Inflammatory macrophage (primary cell): Measurements from ENCODE around the gene AREG.
"Not testable (repeated sequence)": the region's sequence is repeated elsewhere in the genome, so short reads cannot be mapped to it uniquely, and the experiment has no call there.

ENCODE experiments used
- DNase-seq, 2 donors: peaks; one replicate each; pipeline ENCODE4 v3.0.0-alpha.2; 2020 to 2022
- total RNA-seq, 18 experiments: gene quantifications; one replicate each; lab custom pipeline; 2026; ENCODE audit warnings: mixed read lengths in 6 of 18, inconsistent platforms in 2 of 18; lab: John Stamatoyannopoulos, UW

AREG gene, protein sequence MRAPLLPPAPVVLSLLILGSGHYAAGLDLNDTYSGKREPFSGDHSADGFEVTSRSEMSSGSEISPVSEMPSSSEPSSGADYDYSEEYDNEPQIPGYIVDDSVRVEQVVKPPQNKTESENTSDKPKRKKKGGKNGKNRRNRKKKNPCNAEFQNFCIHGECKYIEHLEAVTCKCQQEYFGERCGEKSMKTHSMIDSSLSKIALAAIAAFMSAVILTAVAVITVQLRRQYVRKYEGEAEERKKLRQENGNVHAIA
- total RNA-seq: 0.08 to 2.6 (median 0.34) reads per million in 18 experiments

- DNase-seq: peak; percentile 72 to 86
These were observed at the start of gene AREG for GRCh38 chr4:74444891-74445642. TSS of gene AREG (plus strand) at chr4:74445136. CDS start at chr4:74445346, 210 bp downstream.

GRCh38 chr4:74395633-74396032 lies 49.3 kb upstream of the AREG start:
- DNase-seq: no peak

- peak; percentile 1 to 56 for DNase-seq
These were observed 47.0 kb upstream of the AREG start for GRCh38 chr4:74397748-74398426.

DNA sequence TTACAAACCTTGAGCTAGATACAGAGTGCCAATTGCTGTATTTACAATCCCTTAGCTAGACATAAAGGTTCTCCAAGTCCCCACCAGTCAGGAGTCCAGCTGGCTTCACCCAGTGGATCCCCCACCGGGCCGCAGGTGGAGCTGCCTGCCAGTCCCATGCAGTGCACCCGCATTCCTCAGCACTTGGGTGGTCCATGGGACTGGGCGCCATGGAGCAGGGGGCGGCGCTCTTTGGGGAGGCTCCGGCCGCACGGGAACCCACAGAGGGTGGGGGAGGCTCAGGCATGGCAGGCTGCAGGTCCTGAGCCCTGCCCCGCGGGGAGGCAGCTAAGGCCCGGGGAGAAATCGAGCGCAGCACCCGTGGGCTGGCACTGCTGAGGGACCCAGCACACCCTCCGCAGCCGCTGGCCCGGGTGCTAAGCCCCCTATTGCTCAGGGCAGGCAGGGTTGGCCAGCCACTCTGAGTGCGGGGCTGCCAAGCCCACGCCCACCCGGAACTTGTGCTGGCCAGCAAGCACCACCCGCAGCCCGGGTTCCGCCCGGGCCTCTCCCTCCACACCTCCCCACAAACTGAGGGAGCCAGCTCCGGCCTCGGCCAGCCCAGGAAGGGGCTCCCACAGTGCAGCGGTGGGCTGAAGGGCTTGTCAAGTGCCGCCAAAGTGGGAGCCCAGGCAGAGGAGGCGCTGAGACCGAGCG lies 45.9 kb upstream of the AREG start:
- DNase-seq: not testable (repeated sequence)

DNA sequence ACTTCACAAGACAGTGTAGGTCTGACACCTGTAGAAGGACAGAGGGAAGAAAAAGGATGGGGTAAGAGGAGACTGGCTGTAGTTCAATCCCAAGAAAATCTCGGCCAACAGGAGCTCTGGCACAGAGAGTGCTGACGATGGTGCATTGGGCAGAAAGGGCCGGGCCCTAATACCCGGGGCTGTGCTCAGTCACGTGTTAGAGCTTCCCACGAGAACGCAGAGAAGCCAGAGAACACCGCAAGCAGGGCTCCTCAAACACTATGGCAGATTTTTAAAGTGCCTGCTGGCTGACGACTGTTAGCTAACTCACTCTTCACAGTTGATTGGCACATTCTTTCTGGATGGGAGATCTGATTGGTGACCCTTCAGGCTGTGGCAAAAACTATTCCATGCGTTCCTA lies 44.5 kb upstream of the AREG start:
- no peak for DNase-seq

DNA sequence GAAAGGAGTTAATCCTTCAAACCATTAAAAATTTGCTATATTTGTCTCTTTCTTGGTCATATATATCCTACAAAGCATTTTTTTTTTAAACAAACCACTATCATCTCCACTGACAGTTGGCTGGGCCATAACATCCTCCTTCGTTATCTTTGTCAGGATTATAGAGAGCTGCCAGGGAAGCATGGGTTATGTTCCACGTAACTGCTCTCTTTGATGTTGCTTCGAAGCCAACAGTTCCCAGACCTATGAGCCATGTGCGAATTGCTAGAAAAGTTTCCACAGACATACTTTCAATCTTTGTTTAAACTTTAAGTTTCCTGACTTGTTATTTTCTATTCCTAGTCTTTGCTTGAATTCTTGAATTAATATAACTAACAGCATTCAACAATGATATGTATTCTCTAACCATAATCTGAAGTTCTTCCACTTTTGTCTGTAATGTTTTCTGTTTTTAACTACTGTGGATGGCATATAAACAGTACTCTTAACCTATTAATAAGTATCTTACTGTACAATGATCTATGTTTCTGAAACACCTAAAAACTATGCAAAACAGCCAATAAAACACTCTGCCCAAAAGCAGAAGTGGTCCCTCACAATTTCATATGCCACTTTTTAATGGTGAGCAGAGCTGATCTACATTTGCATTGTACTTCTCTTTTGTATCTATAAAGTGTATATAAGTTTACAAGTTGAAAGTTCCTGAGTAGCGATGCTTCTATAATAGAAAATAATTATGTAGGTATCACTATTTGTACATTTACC lies 42.1 kb upstream of the AREG start:
- DNase-seq: no peak

DNA sequence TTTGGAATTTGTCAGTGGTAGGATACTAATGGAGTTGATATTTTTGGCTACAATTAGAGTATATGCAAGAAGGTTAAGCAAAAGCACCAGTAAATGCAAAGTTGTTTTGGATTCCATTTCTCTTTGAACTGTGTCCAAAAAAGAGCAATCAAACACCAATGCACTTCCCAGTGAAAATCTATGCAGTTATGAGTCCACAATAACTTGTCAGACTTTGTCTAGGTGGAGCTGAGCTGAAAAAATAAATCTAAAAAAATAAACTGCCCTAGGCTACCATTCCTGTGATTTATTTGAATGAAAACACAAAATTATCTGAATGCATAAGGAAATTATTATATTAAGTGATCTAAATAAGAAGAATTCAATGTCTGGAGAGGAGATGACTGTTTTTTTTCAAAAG lies 37.0 kb upstream of the AREG start:
- DNase-seq: no peak

- no peak for DNase-seq
These were observed 36.3 kb upstream of the AREG start for GRCh38 chr4:74408639-74409038.

- DNase-seq: no peak
These were observed 34.7 kb upstream of the AREG start for GRCh38 chr4:74410272-74410671.

- no peak for DNase-seq
These were observed 32.7 kb upstream of the AREG start for GRCh38 chr4:74412225-74412624.

GRCh38 chr4:74413265-74413664 lies 31.7 kb upstream of the AREG start:
- DNase-seq: no peak

- DNase-seq: peak in 1 of 2 donors; percentile 4
These were observed 30.7 kb upstream of the AREG start for GRCh38 chr4:74414149-74414809.

DNA sequence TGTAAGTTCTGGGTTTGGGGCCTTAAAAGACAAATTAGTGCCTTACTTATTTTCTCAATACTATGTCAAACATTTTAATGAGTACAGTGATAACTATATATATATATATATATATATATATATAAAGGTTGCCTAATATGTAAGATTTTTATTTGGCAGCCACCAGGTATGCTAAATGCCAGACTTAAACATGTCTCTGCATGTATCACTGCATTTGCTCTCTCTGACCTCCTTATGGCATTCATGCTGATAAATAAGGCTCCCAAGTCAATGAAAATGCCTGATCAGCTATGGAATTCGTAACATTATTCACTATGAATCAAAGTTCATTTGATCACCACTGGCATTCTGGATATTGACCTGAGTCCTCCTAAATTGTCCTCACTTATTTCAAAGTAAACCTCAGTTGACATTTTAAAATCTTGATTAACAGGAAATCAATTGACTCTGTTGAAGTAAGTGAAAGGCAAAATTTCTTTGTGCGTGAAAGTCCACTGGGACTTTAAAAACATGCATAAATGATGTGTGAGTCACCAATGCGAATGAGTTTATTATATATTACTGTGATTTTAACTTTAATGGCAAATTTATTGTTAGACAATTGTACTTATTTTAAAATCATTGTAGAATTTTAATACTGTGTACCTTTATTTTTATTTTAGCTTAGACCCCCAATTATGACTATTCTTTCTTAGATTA lies 29.2 kb upstream of the AREG start:
- DNase-seq: no peak

DNA sequence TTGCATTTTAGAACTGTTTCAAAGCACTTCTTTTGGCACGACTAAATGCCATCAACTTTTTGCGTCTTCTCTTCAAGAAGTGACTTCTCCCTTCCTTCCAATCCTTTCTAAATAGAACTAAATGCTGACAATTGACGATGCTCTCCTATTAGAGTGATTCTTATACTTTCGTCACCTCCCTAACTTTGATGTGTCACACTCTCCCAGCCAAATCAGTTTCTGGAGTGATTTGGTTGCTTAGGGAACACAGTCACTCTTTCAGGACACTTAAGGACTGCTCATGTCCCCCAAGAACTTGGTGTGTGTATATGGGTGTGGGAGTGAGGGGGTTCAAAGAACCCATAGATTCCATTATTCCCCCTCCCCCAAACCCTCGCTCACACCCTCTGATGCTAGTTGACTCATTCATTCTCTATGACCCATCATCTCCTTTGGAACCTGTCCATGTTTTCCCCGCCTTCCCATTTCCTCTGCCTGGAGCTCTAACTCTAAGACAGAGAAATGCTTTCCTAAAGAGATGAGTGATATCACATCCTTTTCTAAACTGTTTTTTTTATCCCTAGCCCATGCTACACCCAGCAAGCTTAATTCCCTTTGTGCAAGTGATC lies 26.8 kb upstream of the AREG start:
- no peak for DNase-seq

DNA sequence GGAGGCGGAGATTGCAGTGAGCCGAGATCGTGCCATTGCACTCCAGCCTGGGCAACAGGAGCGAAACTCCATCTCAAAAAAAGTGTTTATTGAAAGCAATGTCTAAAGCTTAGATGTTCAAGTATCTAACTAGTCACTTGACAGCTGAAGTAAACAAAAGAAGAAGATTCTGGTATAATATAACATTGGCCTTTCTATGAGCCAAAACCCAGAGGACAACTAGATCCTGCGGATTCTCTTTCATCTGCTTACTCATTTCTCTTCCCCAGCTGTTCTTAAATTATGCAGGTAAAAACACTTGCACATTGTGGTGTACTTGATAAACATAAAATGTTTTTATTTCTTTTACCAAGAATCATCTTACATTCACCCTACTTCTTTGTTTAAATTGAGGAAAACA lies 24.1 kb upstream of the AREG start:
- DNase-seq: no peak

GRCh38 chr4:74423104-74423503 lies 21.8 kb upstream of the AREG start:
- peak; percentile 26 to 37 for DNase-seq

DNA sequence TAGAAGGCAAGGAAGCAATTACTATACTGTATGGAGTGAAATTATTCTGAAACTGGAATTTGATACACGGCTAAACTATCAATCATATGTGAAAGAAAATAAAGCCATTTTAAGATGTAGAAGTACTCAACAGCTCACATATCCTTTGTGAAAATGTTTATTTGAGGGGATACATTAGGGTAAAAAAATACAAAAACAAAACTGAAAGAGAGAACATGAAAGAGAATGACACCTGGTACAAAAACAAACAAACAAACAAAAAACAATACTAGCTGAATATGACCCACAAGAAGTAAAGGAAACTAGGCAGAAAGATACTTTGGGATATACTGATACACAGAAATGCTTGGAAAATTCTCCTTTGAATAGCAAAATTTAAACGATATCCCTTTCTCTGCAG lies 20.8 kb upstream of the AREG start:
- no peak for DNase-seq

DNA sequence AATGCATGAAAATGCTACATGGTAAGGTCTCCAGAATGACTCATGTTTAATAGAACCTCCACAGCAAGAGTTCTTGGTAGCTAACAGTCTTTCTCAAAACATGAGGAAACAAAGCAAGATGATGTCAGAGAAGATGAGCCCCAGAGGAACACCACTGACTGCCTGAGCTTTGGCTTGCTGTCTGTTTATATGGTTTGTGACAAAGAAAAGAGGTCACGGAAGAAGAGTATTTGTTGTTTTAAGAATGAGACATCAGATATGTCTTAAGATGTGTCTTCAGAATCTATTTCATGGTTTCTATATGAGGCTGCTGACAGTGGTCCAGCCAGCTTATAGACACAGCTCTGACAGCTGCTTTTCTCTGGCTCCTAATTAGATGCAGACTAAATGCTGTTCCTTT lies 18.8 kb upstream of the AREG start:
- DNase-seq: peak in 1 of 2 donors; percentile 21

DNA sequence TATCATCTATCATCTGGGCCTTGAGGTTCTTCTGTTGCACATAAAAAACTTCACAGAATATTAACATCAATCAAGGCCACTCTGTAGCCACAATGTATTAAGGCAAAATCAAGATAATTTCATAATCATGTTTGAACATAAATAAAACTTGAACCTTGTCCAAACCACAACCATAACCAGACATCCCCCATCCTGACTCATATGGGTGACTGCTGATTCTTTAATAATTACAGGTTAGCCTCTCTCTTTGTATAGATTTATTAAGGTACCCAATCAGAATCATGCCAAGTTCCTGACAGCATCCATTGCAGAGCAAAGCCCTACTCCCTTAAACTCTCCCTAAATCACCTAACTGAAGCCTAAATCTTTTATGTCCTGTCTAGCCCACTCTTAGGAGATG lies 16.7 kb upstream of the AREG start:
- no peak for DNase-seq

DNA sequence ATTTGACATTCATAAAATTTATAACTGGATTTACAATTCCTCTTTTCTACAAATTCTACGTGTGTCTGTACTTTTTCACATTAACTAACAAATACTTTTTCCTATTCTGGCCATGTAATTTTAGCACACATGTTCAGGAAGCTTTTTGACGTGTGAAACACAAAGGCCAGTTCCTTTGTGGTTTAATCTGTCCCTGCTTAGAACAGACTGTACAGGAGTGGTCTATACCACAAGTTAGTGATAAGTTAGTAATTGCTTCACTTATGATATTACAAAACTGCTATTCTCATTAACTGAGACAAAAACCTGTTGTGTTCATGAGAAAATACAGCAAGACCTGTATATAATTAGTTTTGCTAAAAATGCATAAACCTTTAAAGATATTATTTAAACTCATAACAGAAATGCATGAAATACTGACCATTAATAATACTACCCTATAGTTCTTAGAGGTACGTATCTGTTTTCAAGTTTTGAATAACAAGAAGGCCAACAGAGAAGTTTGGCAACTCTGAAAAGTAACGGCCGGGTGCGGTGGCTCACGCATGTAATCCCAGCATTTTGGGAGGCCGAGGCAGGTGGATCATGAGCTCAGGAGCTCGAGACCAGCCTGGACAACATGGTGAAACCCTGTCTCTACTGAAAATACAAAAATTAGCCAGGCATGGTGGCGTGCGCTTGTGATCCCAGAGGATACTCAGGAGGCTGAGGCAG lies 13.7 kb upstream of the AREG start:
- no peak for DNase-seq
